Measurements from ENCODE around the gene HCRTR1.

GRCh38 chr1:31600641-31601040 lies 16.8 kb upstream of the HCRTR1 start:
- TF ChIP-seq CTCF (IDR thresholded peaks at IDR 0.05) (no peak), ZFX (IDR thresholded peaks at IDR 0.05; ENCODE audit: borderline replicate concordance) (no peak)
